HEK293 (cell line): ENCODE measurements around the gene NDUFV2.
"Not testable (repeated sequence)": the region's sequence is repeated elsewhere in the genome, so short reads cannot be mapped to it uniquely, and the experiment has no call there.

ENCODE experiments used
- CTCF ChIA-PET: fragments of 350-600 bp; formaldehyde crosslinking; extraction: SDS; loops from one replicate; lab custom pipeline; 2021; ENCODE audit warnings: antibody characterized with exemption; lab: Yijun Ruan, JAX
- POLR2A ChIA-PET: fragments of 300-600 bp; formaldehyde crosslinking; extraction: SDS; loops from one replicate; lab custom pipeline; 2020; ENCODE audit warnings: antibody characterized with exemption, inconsistent platforms; lab: Yijun Ruan, JAX
- H3K27ac ChIP-seq: fragments of 200-500 bp; sonication (Bioruptor generic); 2 replicates; pipeline ENCODE4 v1.5.1; 2014; ENCODE audit warnings: low read depth, low read length, control low read depth, inconsistent platforms; ENCODE audit errors: extremely low read depth
- H3K36me3 ChIP-seq, 2 experiments: fragments of 200-500 bp in 1 of 2; sonication (Bioruptor generic) in 1 of 2; 1 replicate in 1 of 2; 2 replicates in 1 of 2; pipeline ENCODE4 v1.5.1; 2014 to 2017; ENCODE audit warnings: inconsistent platforms in 2 of 2, low read length in 2 of 2; ENCODE audit not compliant: control insufficient read depth in 2 of 2, insufficient read depth in 1 of 2
- H3K4me1 ChIP-seq: fragments of 200-500 bp; sonication (Bioruptor generic); 2 replicates; pipeline ENCODE4 v1.5.1; 2014; ENCODE audit warnings: mild to moderate bottlenecking, low read length, inconsistent platforms; ENCODE audit not compliant: control insufficient read depth, insufficient read depth
- H3K4me3 ChIP-seq: 2 replicates; pipeline ENCODE4 v1.5.1; 2011; ENCODE audit warnings: low read depth, mild to moderate bottlenecking, control low read depth, low read length, moderate library complexity
- H3K9me3 ChIP-seq: fragments of 200-500 bp; sonication (Bioruptor generic); 2 replicates; pipeline ENCODE4 v1.5.1; 2014; ENCODE audit warnings: low read depth, low read length, inconsistent platforms; ENCODE audit not compliant: control insufficient read depth, insufficient read depth
- BCL11B ChIP-seq: fragments of 450-650 bp; formaldehyde crosslinking; IDR thresholded peaks from 2 replicates; pipeline ENCODE4 v1.5.1; 2016; ENCODE audit warnings: low read depth, missing biosample characterization, missing genetic modification characterization
- KLF10 ChIP-seq: fragments of 450-650 bp; IDR thresholded peaks from 2 replicates; pipeline ENCODE4 v1.5.1; 2018; ENCODE audit warnings: missing biosample characterization, mild to moderate bottlenecking, missing genetic modification characterization
- MEIS1 ChIP-seq: sonication (generic); formaldehyde crosslinking; IDR thresholded peaks from 2 replicates; pipeline ENCODE4 v1.8.1; 2022; ENCODE audit warnings: missing genetic modification reagents, mild to moderate bottlenecking, borderline replicate concordance
- MYNN ChIP-seq: fragments of 450-650 bp; formaldehyde crosslinking; IDR thresholded peaks from 2 replicates; pipeline ENCODE4 v1.5.1; 2016; ENCODE audit warnings: missing biosample characterization, missing genetic modification characterization, borderline replicate concordance
- ZNF146 ChIP-seq: fragments of 450-650 bp; formaldehyde crosslinking; IDR thresholded peaks from 2 replicates; pipeline ENCODE4 v1.5.1; 2016; ENCODE audit warnings: missing biosample characterization, missing genetic modification characterization
- ZNF214 ChIP-seq: fragments of 450-650 bp; formaldehyde crosslinking; IDR thresholded peaks from 2 replicates; pipeline ENCODE4 v1.5.1; 2017; ENCODE audit warnings: missing biosample characterization, mild to moderate bottlenecking, missing genetic modification characterization, borderline replicate concordance
- ZNF239 ChIP-seq: fragments of 450-650 bp; formaldehyde crosslinking; IDR thresholded peaks from 2 replicates; pipeline ENCODE4 v1.5.1; 2016; ENCODE audit warnings: missing biosample characterization, missing genetic modification characterization
- ZNF266 ChIP-seq: fragments of 450-650 bp; formaldehyde crosslinking; IDR thresholded peaks from 2 replicates; pipeline ENCODE4 v1.5.1; 2016; ENCODE audit warnings: missing biosample characterization, missing genetic modification characterization, low read depth
- ZNF350 ChIP-seq: fragments of 450-650 bp; formaldehyde crosslinking; IDR thresholded peaks from 2 replicates; pipeline ENCODE4 v1.5.0; 2017; ENCODE audit warnings: missing biosample characterization, mild to moderate bottlenecking, missing genetic modification characterization
- ZNF366 ChIP-seq: fragments of 450-650 bp; formaldehyde crosslinking; conservative IDR thresholded peaks from 2 replicates; pipeline ENCODE4 v1.5.1; 2016; ENCODE audit warnings: missing biosample characterization, missing genetic modification characterization
- ZNF473 ChIP-seq: fragments of 450-650 bp; formaldehyde crosslinking; IDR thresholded peaks from 2 replicates; pipeline ENCODE4 v1.5.1; 2017; ENCODE audit warnings: missing biosample characterization, missing genetic modification characterization
- ZNF501 ChIP-seq: fragments of 450-650 bp; formaldehyde crosslinking; IDR thresholded peaks from 2 replicates; pipeline ENCODE4 v1.5.1; 2016; ENCODE audit warnings: missing biosample characterization, missing genetic modification characterization
- ZNF544 ChIP-seq: fragments of 450-650 bp; formaldehyde crosslinking; IDR thresholded peaks from 2 replicates; pipeline ENCODE4 v1.5.0; 2017; ENCODE audit warnings: missing biosample characterization, missing genetic modification characterization
- ZNF629 ChIP-seq: fragments of 450-650 bp; formaldehyde crosslinking; IDR thresholded peaks from 2 replicates; pipeline ENCODE4 v1.5.1; 2017; ENCODE audit warnings: missing biosample characterization, missing genetic modification characterization
- TF ChIP-seq, protein P1 (sequence below): fragments of 450-650 bp; formaldehyde crosslinking; conservative IDR thresholded peaks from 2 replicates; pipeline ENCODE4 v1.5.1; 2016; ENCODE audit warnings: low read depth, missing biosample characterization, missing genetic modification characterization
- TF ChIP-seq, protein P2 (sequence below): fragments of 450-650 bp; IDR thresholded peaks from 2 replicates; pipeline ENCODE4 v1.5.1; 2018; ENCODE audit warnings: missing biosample characterization, mild to moderate bottlenecking, missing genetic modification characterization
- TF ChIP-seq, protein P3 (sequence below): fragments of 450-650 bp; formaldehyde crosslinking; IDR thresholded peaks from 2 replicates; pipeline ENCODE4 v1.5.1; 2016; ENCODE audit warnings: missing biosample characterization, missing genetic modification characterization, borderline replicate concordance
- TF ChIP-seq, protein P4 (sequence below): fragments of 450-650 bp; formaldehyde crosslinking; IDR thresholded peaks from 2 replicates; pipeline ENCODE4 v1.5.1; 2016; ENCODE audit warnings: missing biosample characterization, missing genetic modification characterization
- TF ChIP-seq, protein P5 (sequence below): fragments of 450-650 bp; formaldehyde crosslinking; IDR thresholded peaks from 2 replicates; pipeline ENCODE4 v1.5.1; 2016; ENCODE audit warnings: missing biosample characterization, missing genetic modification characterization

The NDUFV2 gene

DNA sequence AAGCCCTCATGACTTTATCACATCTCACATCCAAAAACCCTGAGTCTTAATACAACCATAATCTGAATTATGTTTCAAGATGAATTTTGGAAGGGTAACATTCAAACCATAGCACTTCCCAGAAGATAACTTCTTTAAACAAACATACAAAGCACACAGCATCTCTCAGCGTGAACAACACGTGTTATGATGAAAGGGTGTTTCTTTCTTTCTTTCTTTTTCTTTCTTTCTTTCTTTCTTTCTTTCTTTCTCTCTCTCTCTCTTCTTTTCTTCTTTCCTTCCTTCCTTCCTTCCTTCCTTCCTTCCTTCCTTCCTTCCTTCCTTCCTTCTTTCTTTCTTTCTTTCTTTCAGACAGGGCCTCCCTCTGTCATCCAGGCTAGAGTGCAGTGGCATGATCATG is 13.8 kb upstream of the NDUFV2 start:
- CTCF ChIA-PET = interaction anchor here (0.9 kb wide), 1 partner anchor 13 kb away, joined by 3 read pairs; the partner anchor contains the start of gene NDUFV2
- POLR2A ChIA-PET, H3K27ac ChIP-seq, H3K4me3 ChIP-seq, H3K36me3 ChIP-seq, H3K9me3 ChIP-seq, H3K4me1 ChIP-seq: not testable (repeated sequence)
- peak; percentile 74 for TF ChIP-seq ZNF366

DNA sequence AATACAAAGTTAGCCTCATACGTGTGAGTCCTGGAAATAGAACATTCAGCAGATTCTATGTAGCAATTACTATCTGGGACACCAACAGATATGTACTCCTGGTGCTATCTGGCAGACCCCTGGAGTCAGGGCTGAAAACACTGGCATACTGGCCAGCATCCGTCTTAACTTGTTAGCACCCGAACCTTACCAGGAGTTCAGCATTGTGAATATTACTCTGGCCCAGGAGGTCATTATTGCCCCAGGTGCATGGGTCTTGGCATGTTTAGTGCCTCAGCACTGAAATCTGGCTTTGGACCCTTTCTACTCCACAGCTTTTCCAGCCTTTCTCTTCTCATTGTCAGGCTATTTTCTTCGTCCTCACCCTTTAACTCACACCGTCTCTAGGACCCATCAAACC is 11.9 kb upstream of the NDUFV2 start:
- ChIA-PET POLR2A (no interaction called here), CTCF (no interaction called here)
- Histone ChIP-seq H3K9me3 (no peaks in the 10 kb centered on the region), H3K4me3 (no peak overlapping the region), H3K36me3 (no peaks in the 10 kb centered on the region), H3K4me1 (no peaks in the 10 kb centered on the region; the same call in 1 of the 2 replicates), H3K27ac (no peak overlapping the region)
- TF ChIP-seq ZNF214 (tag by site-specific recombination) = no peak
- TF ChIP-seq ZNF266 = no peak
- TF ChIP-seq ZNF146 = no peak
- TF ChIP-seq, protein P1, sequence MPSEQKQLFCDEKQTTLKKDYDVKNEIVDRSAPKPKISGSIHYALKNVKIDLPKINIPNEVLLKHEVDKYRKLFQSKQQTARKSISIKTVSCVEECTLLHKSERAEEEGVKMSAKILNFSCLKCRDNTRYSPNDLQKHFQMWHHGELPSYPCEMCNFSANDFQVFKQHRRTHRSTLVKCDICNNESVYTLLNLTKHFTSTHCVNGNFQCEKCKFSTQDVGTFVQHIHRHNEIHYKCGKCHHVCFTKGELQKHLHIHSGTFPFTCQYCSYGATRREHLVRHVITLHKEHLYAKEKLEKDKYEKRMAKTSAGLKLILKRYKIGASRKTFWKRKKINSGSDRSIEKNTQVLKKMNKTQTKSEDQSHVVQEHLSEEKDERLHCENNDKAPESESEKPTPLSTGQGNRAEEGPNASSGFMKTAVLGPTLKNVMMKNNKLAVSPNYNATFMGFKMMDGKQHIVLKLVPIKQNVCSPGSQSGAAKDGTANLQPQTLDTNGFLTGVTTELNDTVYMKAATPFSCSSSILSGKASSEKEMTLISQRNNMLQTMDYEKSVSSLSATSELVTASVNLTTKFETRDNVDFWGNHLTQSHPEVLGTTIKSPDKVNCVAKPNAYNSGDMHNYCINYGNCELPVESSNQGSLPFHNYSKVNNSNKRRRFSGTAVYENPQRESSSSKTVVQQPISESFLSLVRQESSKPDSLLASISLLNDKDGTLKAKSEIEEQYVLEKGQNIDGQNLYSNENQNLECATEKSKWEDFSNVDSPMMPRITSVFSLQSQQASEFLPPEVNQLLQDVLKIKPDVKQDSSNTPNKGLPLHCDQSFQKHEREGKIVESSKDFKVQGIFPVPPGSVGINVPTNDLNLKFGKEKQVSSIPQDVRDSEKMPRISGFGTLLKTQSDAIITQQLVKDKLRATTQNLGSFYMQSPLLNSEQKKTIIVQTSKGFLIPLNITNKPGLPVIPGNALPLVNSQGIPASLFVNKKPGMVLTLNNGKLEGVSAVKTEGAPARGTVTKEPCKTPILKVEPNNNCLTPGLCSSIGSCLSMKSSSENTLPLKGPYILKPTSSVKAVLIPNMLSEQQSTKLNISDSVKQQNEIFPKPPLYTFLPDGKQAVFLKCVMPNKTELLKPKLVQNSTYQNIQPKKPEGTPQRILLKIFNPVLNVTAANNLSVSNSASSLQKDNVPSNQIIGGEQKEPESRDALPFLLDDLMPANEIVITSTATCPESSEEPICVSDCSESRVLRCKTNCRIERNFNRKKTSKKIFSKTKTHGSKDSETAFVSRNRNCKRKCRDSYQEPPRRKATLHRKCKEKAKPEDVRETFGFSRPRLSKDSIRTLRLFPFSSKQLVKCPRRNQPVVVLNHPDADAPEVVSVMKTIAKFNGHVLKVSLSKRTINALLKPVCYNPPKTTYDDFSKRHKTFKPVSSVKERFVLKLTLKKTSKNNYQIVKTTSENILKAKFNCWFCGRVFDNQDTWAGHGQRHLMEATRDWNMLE (tag by site-specific recombination) = no peak

DNA sequence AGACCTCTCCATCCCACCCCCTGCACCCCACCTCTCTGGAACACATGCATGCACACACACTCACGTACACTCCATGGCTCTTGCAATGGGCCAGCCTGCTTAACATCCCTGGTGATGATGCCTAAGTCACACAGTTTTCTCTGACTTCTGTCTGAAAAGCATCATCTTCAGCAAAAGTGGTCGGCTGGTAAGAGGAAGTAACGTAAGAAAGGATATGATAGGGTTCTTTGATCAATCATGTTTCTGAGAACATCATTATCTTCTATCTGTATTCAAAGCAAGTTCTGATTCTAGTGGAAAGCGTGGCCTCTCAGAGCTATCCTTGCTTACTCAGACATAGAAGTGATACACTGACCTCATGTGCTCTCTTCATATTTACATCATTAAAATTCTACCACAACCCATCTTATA is 11.4 kb upstream of the NDUFV2 start:
- Histone ChIP-seq H3K9me3 (no peaks in the 10 kb centered on the region), H3K4me1 (no peaks in the 10 kb centered on the region; the same call in 1 of the 2 replicates), H3K27ac (no peak overlapping the region), H3K4me3 (no peak overlapping the region), H3K36me3 (no peaks in the 10 kb centered on the region)
- CTCF ChIA-PET = no interaction called here
- POLR2A ChIA-PET = no interaction called here
- TF ChIP-seq MEIS1 (no peak), ZNF473 (tag by site-specific recombination) (no peak), ZNF239 (tag by site-specific recombination) (no peak), ZNF544 (tag by site-specific recombination) (no peak), ZNF501 (tag by site-specific recombination) (no peak), MYNN (tag by site-specific recombination) (no peak), KLF10 (tag by site-specific recombination) (no peak), BCL11B (tag by site-specific recombination) (no peak), ZNF629 (no peak), ZNF350 (no peak)
- TF ChIP-seq, protein P2, sequence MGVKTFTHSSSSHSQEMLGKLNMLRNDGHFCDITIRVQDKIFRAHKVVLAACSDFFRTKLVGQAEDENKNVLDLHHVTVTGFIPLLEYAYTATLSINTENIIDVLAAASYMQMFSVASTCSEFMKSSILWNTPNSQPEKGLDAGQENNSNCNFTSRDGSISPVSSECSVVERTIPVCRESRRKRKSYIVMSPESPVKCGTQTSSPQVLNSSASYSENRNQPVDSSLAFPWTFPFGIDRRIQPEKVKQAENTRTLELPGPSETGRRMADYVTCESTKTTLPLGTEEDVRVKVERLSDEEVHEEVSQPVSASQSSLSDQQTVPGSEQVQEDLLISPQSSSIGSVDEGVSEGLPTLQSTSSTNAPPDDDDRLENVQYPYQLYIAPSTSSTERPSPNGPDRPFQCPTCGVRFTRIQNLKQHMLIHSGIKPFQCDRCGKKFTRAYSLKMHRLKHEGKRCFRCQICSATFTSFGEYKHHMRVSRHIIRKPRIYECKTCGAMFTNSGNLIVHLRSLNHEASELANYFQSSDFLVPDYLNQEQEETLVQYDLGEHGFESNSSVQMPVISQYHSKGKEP = no peak
- TF ChIP-seq, protein P3, sequence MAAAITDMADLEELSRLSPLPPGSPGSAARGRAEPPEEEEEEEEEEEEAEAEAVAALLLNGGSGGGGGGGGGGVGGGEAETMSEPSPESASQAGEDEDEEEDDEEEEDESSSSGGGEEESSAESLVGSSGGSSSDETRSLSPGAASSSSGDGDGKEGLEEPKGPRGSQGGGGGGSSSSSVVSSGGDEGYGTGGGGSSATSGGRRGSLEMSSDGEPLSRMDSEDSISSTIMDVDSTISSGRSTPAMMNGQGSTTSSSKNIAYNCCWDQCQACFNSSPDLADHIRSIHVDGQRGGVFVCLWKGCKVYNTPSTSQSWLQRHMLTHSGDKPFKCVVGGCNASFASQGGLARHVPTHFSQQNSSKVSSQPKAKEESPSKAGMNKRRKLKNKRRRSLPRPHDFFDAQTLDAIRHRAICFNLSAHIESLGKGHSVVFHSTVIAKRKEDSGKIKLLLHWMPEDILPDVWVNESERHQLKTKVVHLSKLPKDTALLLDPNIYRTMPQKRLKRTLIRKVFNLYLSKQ (tag by site-specific recombination) = no peak
- TF ChIP-seq, protein P4, sequence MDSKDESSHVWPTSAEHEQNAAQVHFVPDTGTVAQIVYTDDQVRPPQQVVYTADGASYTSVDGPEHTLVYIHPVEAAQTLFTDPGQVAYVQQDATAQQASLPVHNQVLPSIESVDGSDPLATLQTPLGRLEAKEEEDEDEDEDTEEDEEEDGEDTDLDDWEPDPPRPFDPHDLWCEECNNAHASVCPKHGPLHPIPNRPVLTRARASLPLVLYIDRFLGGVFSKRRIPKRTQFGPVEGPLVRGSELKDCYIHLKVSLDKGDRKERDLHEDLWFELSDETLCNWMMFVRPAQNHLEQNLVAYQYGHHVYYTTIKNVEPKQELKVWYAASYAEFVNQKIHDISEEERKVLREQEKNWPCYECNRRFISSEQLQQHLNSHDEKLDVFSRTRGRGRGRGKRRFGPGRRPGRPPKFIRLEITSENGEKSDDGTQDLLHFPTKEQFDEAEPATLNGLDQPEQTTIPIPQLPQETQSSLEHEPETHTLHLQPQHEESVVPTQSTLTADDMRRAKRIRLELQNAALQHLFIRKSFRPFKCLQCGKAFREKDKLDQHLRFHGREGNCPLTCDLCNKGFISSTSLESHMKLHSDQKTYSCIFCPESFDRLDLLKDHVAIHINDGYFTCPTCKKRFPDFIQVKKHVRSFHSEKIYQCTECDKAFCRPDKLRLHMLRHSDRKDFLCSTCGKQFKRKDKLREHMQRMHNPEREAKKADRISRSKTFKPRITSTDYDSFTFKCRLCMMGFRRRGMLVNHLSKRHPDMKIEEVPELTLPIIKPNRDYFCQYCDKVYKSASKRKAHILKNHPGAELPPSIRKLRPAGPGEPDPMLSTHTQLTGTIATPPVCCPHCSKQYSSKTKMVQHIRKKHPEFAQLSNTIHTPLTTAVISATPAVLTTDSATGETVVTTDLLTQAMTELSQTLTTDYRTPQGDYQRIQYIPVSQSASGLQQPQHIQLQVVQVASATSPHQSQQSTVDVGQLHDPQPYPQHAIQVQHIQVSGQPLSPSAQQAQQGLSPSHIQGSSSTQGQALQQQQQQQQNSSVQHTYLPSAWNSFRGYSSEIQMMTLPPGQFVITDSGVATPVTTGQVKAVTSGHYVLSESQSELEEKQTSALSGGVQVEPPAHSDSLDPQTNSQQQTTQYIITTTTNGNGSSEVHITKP = no peak
- TF ChIP-seq, protein P5, sequence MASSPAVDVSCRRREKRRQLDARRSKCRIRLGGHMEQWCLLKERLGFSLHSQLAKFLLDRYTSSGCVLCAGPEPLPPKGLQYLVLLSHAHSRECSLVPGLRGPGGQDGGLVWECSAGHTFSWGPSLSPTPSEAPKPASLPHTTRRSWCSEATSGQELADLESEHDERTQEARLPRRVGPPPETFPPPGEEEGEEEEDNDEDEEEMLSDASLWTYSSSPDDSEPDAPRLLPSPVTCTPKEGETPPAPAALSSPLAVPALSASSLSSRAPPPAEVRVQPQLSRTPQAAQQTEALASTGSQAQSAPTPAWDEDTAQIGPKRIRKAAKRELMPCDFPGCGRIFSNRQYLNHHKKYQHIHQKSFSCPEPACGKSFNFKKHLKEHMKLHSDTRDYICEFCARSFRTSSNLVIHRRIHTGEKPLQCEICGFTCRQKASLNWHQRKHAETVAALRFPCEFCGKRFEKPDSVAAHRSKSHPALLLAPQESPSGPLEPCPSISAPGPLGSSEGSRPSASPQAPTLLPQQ = no peak
